ENCODE results near the gene ELL3.

DNA sequence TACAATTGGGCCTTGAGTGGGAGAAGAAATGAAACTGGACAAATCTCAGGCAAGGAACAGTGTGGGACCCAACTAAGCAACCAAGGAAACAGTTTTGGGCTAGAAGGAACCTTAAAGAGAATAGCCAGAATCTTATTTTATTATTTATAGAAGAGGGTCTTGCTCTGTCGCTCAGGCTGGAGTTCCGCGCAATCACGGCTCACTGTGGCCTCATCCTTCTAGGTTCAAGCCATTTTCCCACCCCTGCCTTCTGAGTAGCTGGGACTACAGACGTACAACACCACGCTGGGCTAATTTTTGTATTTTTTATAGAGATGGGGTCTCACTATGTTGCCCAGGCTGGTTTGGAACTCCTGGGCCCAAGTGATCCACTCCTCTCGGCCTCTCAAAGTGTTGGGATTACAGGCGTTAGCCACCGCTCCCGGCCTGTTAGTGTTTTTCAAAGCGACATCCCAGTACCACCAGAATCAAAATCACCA lies 49.3 kb upstream of the ELL3 start:
- TF ChIP-seq, protein P1, sequence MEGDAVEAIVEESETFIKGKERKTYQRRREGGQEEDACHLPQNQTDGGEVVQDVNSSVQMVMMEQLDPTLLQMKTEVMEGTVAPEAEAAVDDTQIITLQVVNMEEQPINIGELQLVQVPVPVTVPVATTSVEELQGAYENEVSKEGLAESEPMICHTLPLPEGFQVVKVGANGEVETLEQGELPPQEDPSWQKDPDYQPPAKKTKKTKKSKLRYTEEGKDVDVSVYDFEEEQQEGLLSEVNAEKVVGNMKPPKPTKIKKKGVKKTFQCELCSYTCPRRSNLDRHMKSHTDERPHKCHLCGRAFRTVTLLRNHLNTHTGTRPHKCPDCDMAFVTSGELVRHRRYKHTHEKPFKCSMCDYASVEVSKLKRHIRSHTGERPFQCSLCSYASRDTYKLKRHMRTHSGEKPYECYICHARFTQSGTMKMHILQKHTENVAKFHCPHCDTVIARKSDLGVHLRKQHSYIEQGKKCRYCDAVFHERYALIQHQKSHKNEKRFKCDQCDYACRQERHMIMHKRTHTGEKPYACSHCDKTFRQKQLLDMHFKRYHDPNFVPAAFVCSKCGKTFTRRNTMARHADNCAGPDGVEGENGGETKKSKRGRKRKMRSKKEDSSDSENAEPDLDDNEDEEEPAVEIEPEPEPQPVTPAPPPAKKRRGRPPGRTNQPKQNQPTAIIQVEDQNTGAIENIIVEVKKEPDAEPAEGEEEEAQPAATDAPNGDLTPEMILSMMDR (IDR thresholded peaks at IDR 0.05) = no peak
- no peak for TF ChIP-seq POLR2A (IDR thresholded peaks at IDR 0.05)
